Chondrocyte (in vitro differentiated cells): ENCODE measurements around the gene CEP290. TPM values are rescaled to one million over a fixed set of nuclear protein-coding genes. Genes with fewer than 3 reads are reported as not detected.

Experiments
- DNase-seq: peaks from one replicate; pipeline ENCODE4 v3.0.0; 2021; ENCODE audit warnings: mixed read lengths, low spot score
- H3K27ac Mint-ChIP-seq: one replicate; pipeline ENCODE4 v1.8.0; 2021; ENCODE audit warnings: mild to moderate bottlenecking, moderate library complexity, mixed read lengths; ENCODE audit not compliant: unreplicated experiment
- H3K27me3 Mint-ChIP-seq: 2 replicates; pipeline ENCODE4 v1.8.0; 2021; ENCODE audit warnings: low read depth, mixed read lengths
- H3K36me3 Mint-ChIP-seq: 2 replicates; pipeline ENCODE4 v1.8.0; 2021; ENCODE audit warnings: low read depth, mixed read lengths
- H3K4me1 Mint-ChIP-seq: 2 replicates; pipeline ENCODE4 v1.8.0; 2021; ENCODE audit warnings: low read depth, mild to moderate bottlenecking, mixed read lengths
- H3K4me3 Mint-ChIP-seq: one replicate; pipeline ENCODE4 v1.8.0; 2021; ENCODE audit warnings: mild to moderate bottlenecking, moderate library complexity, mixed read lengths; ENCODE audit not compliant: unreplicated experiment
- H3K9me3 Mint-ChIP-seq: 2 replicates; pipeline ENCODE4 v1.8.0; 2021; ENCODE audit warnings: low read depth, mixed read lengths
- CTCF ChIP-seq: fragments of 200-600 bp; sonication (generic); IDR thresholded peaks from 2 replicates; pipeline ENCODE4 v1.5.0; 2021; ENCODE audit warnings: antibody characterized with exemption, mild to moderate bottlenecking, moderate library complexity
- total RNA-seq: library from RNA; stranded (reverse); gene quantifications from 3 replicates; pipeline ENCODE4 v1.2.1, GENCODE V29; 2021

CEP290 gene
- total RNA-seq, 1 donor from 2014 or later, result 15.0 TPM

GRCh38 chr12:88175544-88175943 lies 33.7 kb upstream of the CEP290 start:
- Mint-ChIP-seq H3K4me3 (no peak overlapping the region), H3K36me3 (peaks cover 27% of the 10 kb centered on the region)

GRCh38 chr12:88172844-88173407 lies 31.0 kb upstream of the CEP290 start:
- Mint-ChIP-seq H3K27ac (peak overlapping the region; percentile 60), H3K9me3 (no peaks in the 10 kb centered on the region), H3K27me3 (no peaks in the 10 kb centered on the region), H3K4me1 (peaks cover 11% of the 10 kb centered on the region), H3K36me3 (peaks cover 32% of the 10 kb centered on the region), H3K4me3 (no peak overlapping the region)
- DNase-seq, result no peak
- TF ChIP-seq CTCF, result no peak

More at GRCh38 chr12:88175544-88175943, 33.7 kb upstream of the CEP290 start:
- no peak for TF ChIP-seq CTCF
- H3K4me1 Mint-ChIP-seq, result peaks cover 11% of the 10 kb centered on the region
- no peak for DNase-seq
- no peak overlapping the region for H3K27ac Mint-ChIP-seq
- no peaks in the 10 kb centered on the region for H3K9me3 Mint-ChIP-seq
- H3K27me3 Mint-ChIP-seq, result no peaks in the 10 kb centered on the region

GRCh38 chr12:88167384-88167783 lies 25.5 kb upstream of the CEP290 start:
- no peak for TF ChIP-seq CTCF
- no peaks in the 10 kb centered on the region for H3K27me3 Mint-ChIP-seq
- DNase-seq, result no peak
- H3K4me3 Mint-ChIP-seq, result no peak overlapping the region
- no peaks in the 10 kb centered on the region for H3K9me3 Mint-ChIP-seq
- no peak overlapping the region for H3K27ac Mint-ChIP-seq
- peaks cover 37% of the 10 kb centered on the region for H3K36me3 Mint-ChIP-seq
- H3K4me1 Mint-ChIP-seq, result peaks cover 4% of the 10 kb centered on the region

- DNase-seq, result no peak
- TF ChIP-seq CTCF, result no peak
- Mint-ChIP-seq H3K27me3 (no peaks in the 10 kb centered on the region), H3K9me3 (no peaks in the 10 kb centered on the region), H3K27ac (no peak overlapping the region), H3K4me1 (peaks cover 1% of the 10 kb centered on the region), H3K36me3 (peaks cover 37% of the 10 kb centered on the region), H3K4me3 (no peak overlapping the region)
Measured at GRCh38 chr12:88166179-88166578, 24.3 kb upstream of the CEP290 start.

- H3K4me3 Mint-ChIP-seq, result no peak overlapping the region
- no peak for TF ChIP-seq CTCF
- no peaks in the 10 kb centered on the region for H3K4me1 Mint-ChIP-seq
- H3K9me3 Mint-ChIP-seq, result no peaks in the 10 kb centered on the region
- peaks cover 31% of the 10 kb centered on the region for H3K36me3 Mint-ChIP-seq
- no peaks in the 10 kb centered on the region for H3K27me3 Mint-ChIP-seq
- no peak overlapping the region for H3K27ac Mint-ChIP-seq
- DNase-seq, result no peak
Measured at GRCh38 chr12:88163371-88163770, 21.5 kb upstream of the CEP290 start.
